SIG-M5 treated with dmso at 0.1 percent for 504 hours (cell line): ENCODE results near the gene RAP1GDS1.
A peak's percentile ranks its signal among the peaks of the same experiment; 100 is the strongest.
"Not testable (repeated sequence)": the region's sequence is repeated elsewhere in the genome, so short reads cannot be mapped to it uniquely, and the experiment has no call there.

Experiments used
- DNase-seq: peaks from one replicate; lab custom pipeline; 2025; ENCODE audit not compliant: unreplicated experiment; lab: John Stamatoyannopoulos, UW

RAP1GDS1 gene

GRCh38 chr4:98430708-98431403 is 169.7 kb downstream of the RAP1GDS1 start:
- DNase-seq, result peak; percentile 9

- no peak for DNase-seq
These were observed 172.5 kb downstream of the RAP1GDS1 start for GRCh38 chr4:98433691-98434090.

GRCh38 chr4:98434816-98435215 is 173.6 kb downstream of the RAP1GDS1 start:
- no peak for DNase-seq

- DNase-seq, result no peak
These were observed 183.2 kb downstream of the RAP1GDS1 start for GRCh38 chr4:98444371-98444770.

GRCh38 chr4:98446499-98447375 is 185.6 kb downstream of the RAP1GDS1 start:
- DNase-seq, result peak; percentile 13

- DNase-seq, result no peak
These were observed 186.5 kb downstream of the RAP1GDS1 start for GRCh38 chr4:98447648-98448047.

- no peak for DNase-seq
These were observed 187.7 kb downstream of the RAP1GDS1 start for GRCh38 chr4:98448908-98449307.

GRCh38 chr4:98452091-98452490 is 190.9 kb downstream of the RAP1GDS1 start:
- DNase-seq, result no peak

- not testable (repeated sequence) for DNase-seq
These were observed 196.2 kb downstream of the RAP1GDS1 start for GRCh38 chr4:98457422-98457821.

- not testable (repeated sequence) for DNase-seq
These were observed 200.1 kb downstream of the RAP1GDS1 start for GRCh38 chr4:98461121-98461865.

GRCh38 chr4:98462487-98462886 is 201.3 kb downstream of the RAP1GDS1 start:
- DNase-seq, result no peak

GRCh38 chr4:98466868-98467599 is 205.8 kb downstream of the RAP1GDS1 start:
- no peak for DNase-seq

- peak; percentile 73 for DNase-seq
These were observed 206.5 kb downstream of the RAP1GDS1 start for GRCh38 chr4:98467627-98468072.

GRCh38 chr4:98468709-98469108 is 207.5 kb downstream of the RAP1GDS1 start:
- DNase-seq, result no peak

GRCh38 chr4:98469771-98470170 is 208.6 kb downstream of the RAP1GDS1 start:
- no peak for DNase-seq

GRCh38 chr4:98470366-98470765 is 209.2 kb downstream of the RAP1GDS1 start:
- no peak for DNase-seq

- no peak for DNase-seq
These were observed 209.6 kb downstream of the RAP1GDS1 start for GRCh38 chr4:98470831-98471230.

GRCh38 chr4:98473046-98473445 is 211.9 kb downstream of the RAP1GDS1 start:
- DNase-seq, result peak; percentile 31

- DNase-seq, result no peak
These were observed 213.2 kb downstream of the RAP1GDS1 start for GRCh38 chr4:98474408-98474844.

GRCh38 chr4:98476891-98477290 is 215.7 kb downstream of the RAP1GDS1 start:
- no peak for DNase-seq

- peak; percentile 10 for DNase-seq
These were observed 218.4 kb downstream of the RAP1GDS1 start for GRCh38 chr4:98479590-98479989.
